ENCODE results near the gene WDR33.

Gene WDR33

DNA sequence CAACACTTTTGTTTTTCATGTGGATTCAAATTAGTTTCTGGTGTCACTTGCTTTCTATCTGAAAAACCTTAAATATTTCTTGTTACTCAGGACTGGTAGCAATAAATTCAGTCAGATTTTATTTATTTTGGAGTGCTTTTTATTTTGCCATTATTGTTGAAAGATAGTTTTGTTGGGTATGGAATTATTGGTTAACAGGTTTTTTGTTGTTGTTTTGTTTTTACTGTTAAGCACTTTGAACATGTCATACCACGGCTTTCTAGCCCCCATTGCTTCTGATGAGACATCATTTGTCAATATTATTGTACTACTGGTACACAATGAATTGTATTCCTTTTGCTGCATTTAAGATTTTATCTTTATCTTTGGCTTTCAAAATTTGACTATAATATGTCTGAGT, 122.6 kb downstream of the WDR33 start:
- no peak for DNase-seq

- DNase-seq = no peak
Observed at GRCh38 chr2:127685410-127686080, 125.4 kb downstream of the WDR33 start.

GRCh38 chr2:127683757-127684156, 127.2 kb downstream of the WDR33 start:
- no peak for DNase-seq

DNA sequence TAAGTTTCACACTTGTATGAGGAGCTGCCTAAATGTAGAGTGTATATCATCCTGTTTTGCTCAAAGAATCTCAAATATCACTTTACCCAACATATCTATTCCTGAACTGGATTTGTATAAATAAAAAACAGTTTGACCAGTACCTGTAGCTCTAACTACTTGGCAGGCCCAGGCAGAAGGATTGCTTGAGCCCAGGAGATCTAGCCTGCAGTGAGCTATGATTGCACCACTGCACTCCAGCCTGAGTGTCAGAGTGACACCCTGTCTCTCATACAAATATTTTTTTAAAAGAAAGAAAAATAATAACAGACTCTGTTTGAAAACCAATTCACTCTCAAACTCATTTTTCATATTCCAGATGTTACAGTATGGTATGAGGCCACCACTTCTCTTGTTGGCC, 127.9 kb downstream of the WDR33 start:
- no peak for DNase-seq

DNA sequence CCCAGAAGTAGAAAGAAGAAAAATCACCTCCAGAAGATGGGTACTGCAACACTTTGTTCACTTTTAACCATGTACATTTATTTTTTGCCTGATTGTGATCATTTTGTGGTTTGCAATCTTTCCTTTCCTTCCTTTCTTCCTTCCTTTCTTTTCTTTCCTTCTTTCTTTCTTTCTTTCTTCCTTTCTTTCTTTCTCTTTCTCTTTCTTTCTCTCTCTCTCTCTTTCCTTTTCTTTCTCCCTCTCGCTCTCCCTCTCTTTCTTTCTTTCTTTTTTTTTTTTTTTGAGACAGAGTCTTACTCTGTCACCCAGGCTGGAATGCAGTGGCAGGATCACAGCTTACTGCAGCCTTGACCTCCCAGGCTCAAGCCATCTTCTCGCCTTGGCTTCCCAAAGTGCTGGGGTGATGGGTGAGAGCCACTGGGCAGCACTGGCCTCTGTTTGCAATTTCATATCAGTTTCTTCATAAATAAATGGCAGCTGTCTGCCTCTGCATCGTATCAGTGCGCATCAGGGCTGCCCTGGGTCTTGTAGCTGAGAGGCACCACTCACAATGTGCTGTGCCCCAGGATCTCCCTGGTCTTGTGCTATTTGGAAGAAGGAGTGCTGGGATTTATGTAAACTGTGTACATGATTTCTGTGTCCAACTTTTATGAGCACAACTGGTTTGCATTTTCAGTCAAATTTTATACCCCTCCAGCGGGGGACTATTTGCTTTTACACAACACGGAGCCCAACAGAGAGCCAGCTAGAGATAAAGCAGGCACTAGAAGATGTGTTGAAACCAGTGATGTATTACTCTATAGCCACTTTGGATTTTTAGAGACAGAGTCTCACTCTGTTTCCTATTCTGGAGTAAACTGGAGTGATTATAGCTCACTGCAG, 128.8 kb downstream of the WDR33 start:
- no peak for DNase-seq

GRCh38 chr2:127681288-127681804, 129.6 kb downstream of the WDR33 start:
- DNase-seq = no peak

DNA sequence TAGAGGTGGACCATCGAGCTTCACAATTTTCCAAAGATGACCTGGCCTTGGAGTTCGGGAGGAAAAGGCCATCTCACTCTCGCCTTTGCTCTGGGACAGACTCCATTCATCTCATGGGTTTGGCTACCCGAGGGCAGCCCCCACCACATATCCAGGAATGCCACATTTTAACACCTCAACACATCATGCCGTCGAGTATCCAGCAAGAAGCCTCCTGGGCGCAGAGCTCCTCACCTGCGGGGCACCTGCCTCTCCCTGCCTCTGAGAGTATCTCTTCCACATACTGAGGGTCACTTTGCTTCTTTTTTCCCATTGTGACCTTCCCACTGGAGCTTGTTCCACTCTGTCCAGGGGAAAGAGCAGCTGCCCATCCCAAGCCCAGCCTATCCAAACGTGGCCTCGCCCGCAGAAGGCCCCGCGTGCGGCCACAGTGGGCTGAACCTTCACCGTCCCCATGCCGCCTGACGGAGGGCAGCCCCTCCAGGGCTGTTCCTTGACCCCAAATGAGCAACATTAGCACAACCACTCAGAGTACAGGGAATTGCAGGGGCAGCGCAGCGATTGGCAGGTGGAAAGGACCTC, 130.2 kb downstream of the WDR33 start:
- DNase-seq = no peak

GRCh38 chr2:127679680-127680361, 131.2 kb downstream of the WDR33 start:
- DNase-seq = no peak

DNA sequence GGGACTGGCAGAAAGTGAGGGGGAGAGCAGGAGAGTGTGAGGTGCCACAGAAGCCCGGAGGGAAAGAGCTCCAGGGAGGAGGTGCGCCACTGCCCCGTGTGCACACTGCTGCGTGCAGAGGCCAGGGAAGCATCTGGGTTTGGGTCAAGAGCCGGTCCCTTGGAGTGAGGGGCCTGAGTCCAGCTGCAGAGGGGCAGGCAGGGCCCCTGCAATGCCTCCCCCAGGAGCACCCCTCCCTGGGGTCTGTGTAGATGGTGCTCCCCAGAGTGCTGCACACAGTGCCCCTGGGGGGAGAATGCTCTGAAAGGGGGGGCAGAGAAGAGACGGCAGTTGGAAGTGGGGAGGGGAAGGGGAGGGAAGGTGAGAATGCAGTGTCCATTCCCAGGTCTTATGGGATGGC, 132.0 kb downstream of the WDR33 start:
- DNase-seq = no peak

GRCh38 chr2:127678531-127678930, 132.4 kb downstream of the WDR33 start:
- no peak for DNase-seq

DNA sequence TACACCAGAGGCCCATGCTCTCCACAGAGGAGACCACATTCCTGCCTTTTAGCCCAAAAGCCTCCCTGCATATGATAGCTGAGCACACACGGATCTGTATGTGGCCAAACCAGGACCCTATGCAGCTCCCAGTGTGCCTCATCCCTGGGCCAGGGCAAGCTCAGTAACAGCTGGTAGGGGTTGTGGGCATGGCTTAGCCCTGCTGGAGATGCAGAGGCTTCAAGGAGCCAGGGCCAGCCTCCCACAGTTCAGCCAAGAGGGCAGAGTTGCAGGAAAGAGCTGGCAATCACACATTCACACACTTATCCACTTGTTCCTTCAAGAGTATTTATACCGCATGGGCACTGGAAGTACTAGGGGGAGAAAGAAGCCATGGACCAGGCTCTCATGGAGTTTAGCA, 134.1 kb downstream of the WDR33 start:
- no peak for DNase-seq

GRCh38 chr2:127675331-127676261, 135.4 kb downstream of the WDR33 start, which contains the start of gene LIMS2:
Gene LIMS2 (minus strand): TSS chr2:127675530. CDS start chr2:127675024, 506 bp downstream.
- DNase-seq = no peak

DNA sequence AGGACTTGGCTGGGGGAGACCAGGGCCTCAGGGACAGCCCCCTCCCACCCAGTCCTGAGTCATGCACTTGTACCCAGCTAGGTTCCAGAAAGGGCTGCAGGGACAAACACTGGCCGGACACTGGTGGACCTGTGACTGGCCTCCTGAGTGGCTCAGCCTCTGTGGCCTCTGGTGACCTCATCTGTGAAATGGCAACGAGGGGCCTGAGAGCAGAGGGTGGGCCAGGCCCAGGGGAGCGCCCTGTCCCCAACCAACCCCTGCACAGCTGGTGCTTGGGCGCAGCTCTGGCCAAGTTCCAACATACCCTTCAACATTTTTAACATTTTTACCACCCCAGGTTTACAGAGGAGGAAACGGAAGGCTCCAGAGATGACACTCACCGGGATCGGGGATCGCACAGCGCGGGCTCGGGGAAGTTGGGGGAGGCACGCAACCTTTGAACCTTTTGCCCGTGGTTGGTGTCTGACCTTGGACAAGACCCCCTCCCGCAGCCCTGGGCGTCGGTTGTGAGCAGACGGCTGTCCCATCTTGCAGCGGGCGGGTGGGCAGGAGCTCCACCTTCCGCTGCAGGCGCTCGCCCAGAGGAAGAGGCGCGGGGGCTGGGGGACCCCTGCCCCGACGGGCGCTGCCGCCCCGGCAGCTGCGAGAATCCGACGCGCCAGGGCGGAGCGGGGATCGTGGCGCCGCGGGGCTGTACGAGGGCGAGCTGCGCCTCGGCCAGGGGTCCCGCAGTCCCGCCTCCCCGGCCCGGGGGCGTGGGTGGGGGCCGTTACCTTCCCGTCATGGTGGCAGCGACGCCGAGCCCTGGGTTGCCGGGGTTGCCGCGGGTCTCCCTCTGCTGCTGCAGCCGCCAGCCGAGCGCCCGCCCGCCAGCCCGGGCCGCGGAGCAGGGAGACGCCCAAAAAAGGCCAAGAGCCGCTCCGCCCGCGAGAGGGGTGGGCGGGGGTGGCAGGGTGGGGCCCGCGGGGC, 136.4 kb downstream of the WDR33 start:
- DNase-seq = peak; percentile 46

DNA sequence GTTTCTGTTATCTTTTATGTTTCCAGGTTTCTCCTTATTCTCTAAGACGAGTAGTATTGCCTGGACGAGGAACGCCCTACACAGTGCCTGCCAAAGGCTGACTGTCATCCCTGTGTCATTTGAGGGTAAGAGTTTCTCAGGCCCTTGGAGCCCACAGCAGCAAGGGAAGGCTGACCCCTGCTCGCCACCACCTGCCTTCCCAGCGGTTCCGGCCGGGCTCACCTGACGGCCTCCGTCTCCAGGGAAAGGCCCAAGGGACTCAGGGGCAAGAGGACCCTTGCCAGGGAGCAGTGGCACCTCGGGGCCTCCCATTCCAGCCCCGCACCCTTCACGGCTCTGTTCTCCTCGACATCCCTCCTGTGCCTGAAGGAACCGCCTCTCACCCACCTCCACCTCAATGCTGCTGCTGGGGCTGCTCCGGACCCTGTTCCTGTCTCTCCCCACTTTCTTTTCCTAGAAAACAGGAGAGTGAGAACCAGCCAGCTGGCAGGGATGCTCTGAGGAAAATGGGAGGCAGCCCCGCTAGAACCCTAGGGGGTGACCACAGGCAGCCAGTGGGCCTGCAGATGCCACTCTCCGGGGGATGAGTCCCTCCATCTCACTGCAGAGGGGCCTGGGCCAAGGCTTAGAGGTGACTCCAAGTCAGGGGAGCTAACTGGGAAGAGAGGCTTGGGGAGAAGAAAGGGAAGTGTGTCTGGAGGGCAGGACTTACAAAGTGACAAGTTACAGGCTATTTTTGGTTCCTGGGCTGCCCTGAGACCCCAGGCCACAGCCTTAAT, 137.5 kb downstream of the WDR33 start:
- DNase-seq = no peak

- no peak for DNase-seq
Observed at GRCh38 chr2:127672341-127673224, 138.4 kb downstream of the WDR33 start.

DNA sequence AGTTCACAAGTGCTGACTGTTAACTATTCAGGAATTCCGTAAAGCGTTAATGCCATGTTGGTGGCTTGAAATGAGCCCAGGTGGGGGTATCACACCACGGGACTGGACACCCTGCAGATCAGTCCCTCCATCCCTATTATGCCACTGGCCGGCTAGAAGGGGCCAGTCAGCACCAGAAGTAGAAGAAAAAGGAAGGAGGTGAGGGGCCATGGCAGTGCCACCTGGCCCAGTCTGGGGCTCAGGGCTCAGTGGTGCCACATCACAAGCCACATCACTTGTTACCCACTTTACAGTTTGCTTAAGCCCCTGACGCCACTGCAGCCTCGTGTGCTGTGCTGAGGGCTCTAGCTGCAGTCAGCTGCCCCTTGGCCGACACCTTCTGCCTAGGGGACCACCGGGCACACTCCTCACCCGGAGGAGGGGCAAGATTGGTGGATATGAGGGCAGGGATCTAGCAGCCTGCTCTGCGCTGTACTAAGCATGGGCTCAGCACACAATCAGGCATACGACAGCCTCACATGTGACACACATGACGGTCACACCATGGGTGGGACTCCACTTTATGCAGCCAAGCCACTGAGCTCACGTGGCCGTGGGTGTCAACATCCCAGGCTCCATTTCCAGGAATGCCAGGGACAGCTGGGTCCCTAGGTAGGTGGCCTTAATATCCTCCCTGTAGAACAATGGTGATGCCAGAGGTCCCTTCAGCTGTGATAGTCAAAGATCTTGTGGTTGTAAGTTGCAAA, 139.2 kb downstream of the WDR33 start:
- DNase-seq = no peak

DNA sequence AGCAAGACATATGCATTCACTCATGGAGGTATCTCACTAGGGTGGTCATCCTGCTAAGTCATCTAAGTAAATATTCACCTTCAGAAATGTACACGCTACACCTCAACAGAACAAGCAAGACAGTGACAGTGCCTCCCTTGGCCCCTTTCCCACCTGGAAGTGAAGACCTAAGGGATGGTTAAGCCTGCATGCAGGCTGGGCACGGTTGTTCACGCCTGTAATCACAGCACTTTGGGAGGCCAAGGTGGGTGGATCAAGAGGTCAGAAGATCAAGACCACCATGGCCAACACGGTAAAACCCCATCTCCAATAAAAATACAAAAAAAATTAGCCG, 140.0 kb downstream of the WDR33 start:
- DNase-seq = no peak
